HepG2 (cell line): ENCODE results near the gene VIT. TPM values are rescaled to one million over a fixed set of nuclear protein-coding genes. Genes with fewer than 3 reads are reported as not detected.

Experiments
- ATF7-NPFF ChIP-seq: sonication (generic); formaldehyde crosslinking; IDR thresholded peaks from 2 replicates; pipeline ENCODE4 v1.8.1; 2023; ENCODE audit warnings: mild to moderate bottlenecking, low read depth, missing genetic modification reagents, moderate library complexity
- CHD2 ChIP-seq: IDR thresholded peaks from 2 replicates; pipeline ENCODE4 v1.6.1; 2011; ENCODE audit warnings: low read depth, low read length, improper control_type of control experiment
- HDAC1 ChIP-seq: sonication (generic); formaldehyde crosslinking; IDR thresholded peaks from 2 replicates; pipeline ENCODE4 v1.5.1; 2020; ENCODE audit warnings: mild to moderate bottlenecking, missing genetic modification reagents
- JUND ChIP-seq: sonication (generic); formaldehyde crosslinking; IDR thresholded peaks from 2 replicates; pipeline ENCODE4 v1.8.0; 2022; ENCODE audit warnings: mild to moderate bottlenecking, missing genetic modification reagents
- KDM5A ChIP-seq: fragments of 200-600 bp; sonication (generic); IDR thresholded peaks from 2 replicates; pipeline ENCODE4 v1.7.0; 2018; ENCODE audit warnings: antibody characterized with exemption, mild to moderate bottlenecking, low read length, borderline replicate concordance
- KLF6 ChIP-seq: IDR thresholded peaks from 2 replicates; pipeline ENCODE4 v1.8.0; 2016; ENCODE audit warnings: missing biosample characterization, missing genetic modification reagents
- PAX8 ChIP-seq: sonication (generic); formaldehyde crosslinking; IDR thresholded peaks from 2 replicates; pipeline ENCODE4 v1.8.0; 2022; ENCODE audit warnings: mild to moderate bottlenecking, missing genetic modification reagents, borderline replicate concordance
- SP140L ChIP-seq: sonication (generic); formaldehyde crosslinking; IDR thresholded peaks from 2 replicates; pipeline ENCODE4 v1.4.0; 2020; ENCODE audit warnings: missing genetic modification reagents, borderline replicate concordance
- SRY ChIP-seq: sonication (generic); formaldehyde crosslinking; IDR thresholded peaks from 2 replicates; pipeline ENCODE4 v1.8.0; 2022; ENCODE audit warnings: mild to moderate bottlenecking, missing genetic modification reagents
- SSRP1 ChIP-seq: IDR thresholded peaks from 2 replicates; pipeline ENCODE4 v1.6.1; 2016; ENCODE audit warnings: control low read depth
- ZNF644 ChIP-seq: IDR thresholded peaks from 2 replicates; pipeline ENCODE4 v1.6.1; 2016; ENCODE audit warnings: low read depth
- polyA plus RNA-seq, 8 experiments: library from polyadenylated mRNA; depleted of rRNA in 3 of 8; stranded (reverse) in 7 of 8; unstranded in 1 of 8; fragments of >200 nt; fragmentation: Illumina TruSeq in 4 of 8; extraction: Trizol in 4 of 8; gene quantifications; 2 replicates each; pipeline versions ENCODE4 v1.2.1 to v1.2.3, GENCODE V29; 2011 to 2016; ENCODE audit warnings: low read depth in 4 of 8, missing spikeins in 1 of 8, mixed read lengths in 1 of 8; ENCODE audit not compliant: insufficient read depth in 1 of 8
- total RNA-seq, 5 experiments: library from RNA; depleted of rRNA; stranded (reverse); fragments of >200 nt; fragmentation: Illumina TruSeq; extraction: Trizol; gene quantifications; 2 replicates each; pipeline ENCODE4 v1.2.3, GENCODE V29; 2016; ENCODE audit warnings: low read depth in 1 of 5
- TF ChIP-seq, protein P1 (sequence below): sonication (generic); formaldehyde crosslinking; IDR thresholded peaks from one replicate; pipeline ENCODE4 v1.5.1; 2020; ENCODE audit warnings: mild to moderate bottlenecking, missing genetic modification reagents; ENCODE audit errors: not compliant biosample characterization
- TF ChIP-seq, protein P2 (sequence below): IDR thresholded peaks from 2 replicates; pipeline ENCODE4 v1.6.1; 2016; ENCODE audit warnings: mild to moderate bottlenecking, missing biosample characterization, missing genetic modification reagents
- TF ChIP-seq, protein P3 (sequence below): IDR thresholded peaks from 2 replicates; pipeline ENCODE4 v1.6.1; 2016
- TF ChIP-seq, protein P4 (sequence below): sonication (generic); formaldehyde crosslinking; IDR thresholded peaks from 2 replicates; pipeline ENCODE4 v1.5.0; 2020; ENCODE audit warnings: mild to moderate bottlenecking, missing genetic modification reagents
- TF ChIP-seq, protein P5 (sequence below): sonication (generic); formaldehyde crosslinking; IDR thresholded peaks from 2 replicates; pipeline ENCODE4 v1.5.1; 2020; ENCODE audit warnings: missing genetic modification reagents, mild to moderate bottlenecking, borderline replicate concordance

The VIT gene
- total and polyA plus RNA-seq, 2 of the 13 experiments (the other 11 are each of a cell fraction or from before 2014, with no cell fraction given) = not detected

DNA sequence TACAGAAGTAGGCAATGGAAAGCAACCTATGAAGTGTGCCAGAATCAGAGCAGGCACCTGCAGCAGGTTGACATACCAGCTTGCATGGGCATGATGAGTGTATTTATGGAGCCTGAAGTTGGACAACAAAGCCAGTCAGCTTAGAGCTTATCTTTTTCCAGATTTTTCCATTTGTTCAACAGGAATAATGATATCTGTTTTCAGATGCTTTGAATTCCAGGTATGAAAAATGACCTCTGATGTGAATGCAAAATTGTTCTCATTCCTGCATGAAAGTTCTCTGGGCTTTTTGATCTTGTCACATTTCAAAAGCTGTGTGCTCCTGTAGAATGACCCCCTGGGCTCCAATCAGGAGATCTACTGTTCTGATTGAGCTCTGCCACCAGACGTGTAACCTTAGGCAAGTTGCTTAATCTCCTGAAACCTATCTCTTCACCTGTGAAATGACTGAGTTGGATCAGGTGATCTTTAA lies 38.2 kb upstream of the VIT start (continued):
- TF ChIP-seq ATF7-NPFF (CRISPR knock-in tag) (no peak), HDAC1 (CRISPR knock-in tag) (no peak), SSRP1 (CRISPR knock-in tag) (peak; percentile 72; the same call in 1 of the 2 replicates), SP140L (CRISPR knock-in tag) (no peak), KLF6 (CRISPR knock-in tag) (no peak), CHD2 (no peak), ZNF644 (no peak), KDM5A (no peak), PAX8 (no peak), JUND (CRISPR knock-in tag) (no peak), SRY (CRISPR knock-in tag) (no peak)
- TF ChIP-seq, protein P1, sequence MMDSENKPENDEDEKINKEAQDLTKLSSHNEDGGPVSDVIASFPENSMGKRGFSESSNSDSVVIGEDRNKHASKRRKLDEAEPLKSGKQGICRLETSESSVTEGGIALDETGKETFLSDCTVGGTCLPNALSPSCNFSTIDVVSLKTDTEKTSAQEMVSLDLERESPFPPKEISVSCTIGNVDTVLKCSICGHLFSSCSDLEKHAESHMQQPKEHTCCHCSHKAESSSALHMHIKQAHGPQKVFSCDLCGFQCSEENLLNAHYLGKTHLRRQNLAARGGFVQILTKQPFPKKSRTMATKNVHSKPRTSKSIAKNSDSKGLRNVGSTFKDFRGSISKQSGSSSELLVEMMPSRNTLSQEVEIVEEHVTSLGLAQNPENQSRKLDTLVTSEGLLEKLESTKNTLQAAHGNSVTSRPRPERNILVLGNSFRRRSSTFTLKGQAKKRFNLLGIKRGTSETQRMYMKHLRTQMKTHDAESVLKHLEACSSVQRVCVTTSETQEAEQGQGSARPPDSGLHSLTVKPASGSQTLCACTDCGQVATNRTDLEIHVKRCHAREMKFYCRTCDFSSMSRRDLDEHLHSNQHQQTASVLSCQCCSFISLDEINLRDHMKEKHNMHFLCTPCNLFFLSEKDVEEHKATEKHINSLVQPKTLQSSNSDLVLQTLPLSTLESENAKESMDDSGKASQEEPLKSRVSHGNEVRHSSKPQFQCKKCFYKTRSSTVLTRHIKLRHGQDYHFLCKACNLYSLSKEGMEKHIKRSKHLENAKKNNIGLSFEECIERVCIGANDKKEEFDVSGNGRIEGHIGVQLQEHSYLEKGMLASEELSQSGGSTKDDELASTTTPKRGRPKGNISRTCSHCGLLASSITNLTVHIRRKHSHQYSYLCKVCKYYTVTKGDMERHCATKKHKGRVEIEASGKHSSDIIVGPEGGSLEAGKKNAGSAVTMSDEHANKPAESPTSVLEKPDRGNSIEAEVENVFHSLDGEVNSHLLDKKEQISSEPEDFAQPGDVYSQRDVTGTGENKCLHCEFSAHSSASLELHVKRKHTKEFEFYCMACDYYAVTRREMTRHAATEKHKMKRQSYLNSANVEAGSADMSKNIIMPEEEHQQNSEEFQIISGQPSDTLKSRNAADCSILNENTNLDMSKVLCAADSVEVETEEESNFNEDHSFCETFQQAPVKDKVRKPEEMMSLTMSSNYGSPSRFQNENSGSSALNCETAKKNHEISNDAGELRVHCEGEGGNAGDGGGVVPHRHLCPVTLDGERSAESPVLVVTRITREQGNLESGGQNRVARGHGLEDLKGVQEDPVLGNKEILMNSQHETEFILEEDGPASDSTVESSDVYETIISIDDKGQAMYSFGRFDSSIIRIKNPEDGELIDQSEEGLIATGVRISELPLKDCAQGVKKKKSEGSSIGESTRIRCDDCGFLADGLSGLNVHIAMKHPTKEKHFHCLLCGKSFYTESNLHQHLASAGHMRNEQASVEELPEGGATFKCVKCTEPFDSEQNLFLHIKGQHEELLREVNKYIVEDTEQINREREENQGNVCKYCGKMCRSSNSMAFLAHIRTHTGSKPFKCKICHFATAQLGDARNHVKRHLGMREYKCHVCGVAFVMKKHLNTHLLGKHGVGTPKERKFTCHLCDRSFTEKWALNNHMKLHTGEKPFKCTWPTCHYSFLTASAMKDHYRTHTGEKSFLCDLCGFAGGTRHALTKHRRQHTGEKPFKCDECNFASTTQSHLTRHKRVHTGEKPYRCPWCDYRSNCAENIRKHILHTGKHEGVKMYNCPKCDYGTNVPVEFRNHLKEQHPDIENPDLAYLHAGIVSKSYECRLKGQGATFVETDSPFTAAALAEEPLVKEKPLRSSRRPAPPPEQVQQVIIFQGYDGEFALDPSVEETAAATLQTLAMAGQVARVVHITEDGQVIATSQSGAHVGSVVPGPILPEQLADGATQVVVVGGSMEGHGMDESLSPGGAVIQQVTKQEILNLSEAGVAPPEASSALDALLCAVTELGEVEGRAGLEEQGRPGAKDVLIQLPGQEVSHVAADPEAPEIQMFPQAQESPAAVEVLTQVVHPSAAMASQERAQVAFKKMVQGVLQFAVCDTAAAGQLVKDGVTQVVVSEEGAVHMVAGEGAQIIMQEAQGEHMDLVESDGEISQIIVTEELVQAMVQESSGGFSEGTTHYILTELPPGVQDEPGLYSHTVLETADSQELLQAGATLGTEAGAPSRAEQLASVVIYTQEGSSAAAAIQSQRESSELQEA (CRISPR knock-in tag) = no peak
- TF ChIP-seq, protein P2, sequence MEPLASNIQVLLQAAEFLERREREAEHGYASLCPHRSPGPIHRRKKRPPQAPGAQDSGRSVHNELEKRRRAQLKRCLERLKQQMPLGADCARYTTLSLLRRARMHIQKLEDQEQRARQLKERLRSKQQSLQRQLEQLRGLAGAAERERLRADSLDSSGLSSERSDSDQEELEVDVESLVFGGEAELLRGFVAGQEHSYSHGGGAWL (CRISPR knock-in tag) = no peak
- TF ChIP-seq, protein P3, sequence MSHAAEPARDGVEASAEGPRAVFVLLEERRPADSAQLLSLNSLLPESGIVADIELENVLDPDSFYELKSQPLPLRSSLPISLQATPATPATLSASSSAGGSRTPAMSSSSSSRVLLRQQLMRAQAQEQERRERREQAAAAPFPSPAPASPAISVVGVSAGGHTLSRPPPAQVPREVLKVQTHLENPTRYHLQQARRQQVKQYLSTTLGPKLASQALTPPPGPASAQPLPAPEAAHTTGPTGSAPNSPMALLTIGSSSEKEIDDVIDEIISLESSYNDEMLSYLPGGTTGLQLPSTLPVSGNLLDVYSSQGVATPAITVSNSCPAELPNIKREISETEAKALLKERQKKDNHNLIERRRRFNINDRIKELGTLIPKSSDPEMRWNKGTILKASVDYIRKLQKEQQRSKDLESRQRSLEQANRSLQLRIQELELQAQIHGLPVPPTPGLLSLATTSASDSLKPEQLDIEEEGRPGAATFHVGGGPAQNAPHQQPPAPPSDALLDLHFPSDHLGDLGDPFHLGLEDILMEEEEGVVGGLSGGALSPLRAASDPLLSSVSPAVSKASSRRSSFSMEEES = 0 out of 2 replicates have a peak, but pooled peaks have one; percentile 19
- TF ChIP-seq, protein P4, sequence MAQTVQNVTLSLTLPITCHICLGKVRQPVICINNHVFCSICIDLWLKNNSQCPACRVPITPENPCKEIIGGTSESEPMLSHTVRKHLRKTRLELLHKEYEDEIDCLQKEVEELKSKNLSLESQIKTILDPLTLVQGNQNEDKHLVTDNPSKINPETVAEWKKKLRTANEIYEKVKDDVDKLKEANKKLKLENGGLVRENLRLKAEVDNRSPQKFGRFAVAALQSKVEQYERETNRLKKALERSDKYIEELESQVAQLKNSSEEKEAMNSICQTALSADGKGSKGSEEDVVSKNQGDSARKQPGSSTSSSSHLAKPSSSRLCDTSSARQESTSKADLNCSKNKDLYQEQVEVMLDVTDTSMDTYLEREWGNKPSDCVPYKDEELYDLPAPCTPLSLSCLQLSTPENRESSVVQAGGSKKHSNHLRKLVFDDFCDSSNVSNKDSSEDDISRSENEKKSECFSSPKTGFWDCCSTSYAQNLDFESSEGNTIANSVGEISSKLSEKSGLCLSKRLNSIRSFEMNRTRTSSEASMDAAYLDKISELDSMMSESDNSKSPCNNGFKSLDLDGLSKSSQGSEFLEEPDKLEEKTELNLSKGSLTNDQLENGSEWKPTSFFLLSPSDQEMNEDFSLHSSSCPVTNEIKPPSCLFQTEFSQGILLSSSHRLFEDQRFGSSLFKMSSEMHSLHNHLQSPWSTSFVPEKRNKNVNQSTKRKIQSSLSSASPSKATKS (CRISPR knock-in tag) = no peak
- TF ChIP-seq, protein P5, sequence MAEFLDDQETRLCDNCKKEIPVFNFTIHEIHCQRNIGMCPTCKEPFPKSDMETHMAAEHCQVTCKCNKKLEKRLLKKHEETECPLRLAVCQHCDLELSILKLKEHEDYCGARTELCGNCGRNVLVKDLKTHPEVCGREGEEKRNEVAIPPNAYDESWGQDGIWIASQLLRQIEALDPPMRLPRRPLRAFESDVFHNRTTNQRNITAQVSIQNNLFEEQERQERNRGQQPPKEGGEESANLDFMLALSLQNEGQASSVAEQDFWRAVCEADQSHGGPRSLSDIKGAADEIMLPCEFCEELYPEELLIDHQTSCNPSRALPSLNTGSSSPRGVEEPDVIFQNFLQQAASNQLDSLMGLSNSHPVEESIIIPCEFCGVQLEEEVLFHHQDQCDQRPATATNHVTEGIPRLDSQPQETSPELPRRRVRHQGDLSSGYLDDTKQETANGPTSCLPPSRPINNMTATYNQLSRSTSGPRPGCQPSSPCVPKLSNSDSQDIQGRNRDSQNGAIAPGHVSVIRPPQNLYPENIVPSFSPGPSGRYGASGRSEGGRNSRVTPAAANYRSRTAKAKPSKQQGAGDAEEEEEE = no peak
